GM12878 (cell line): ENCODE data around the gene TRPM6. TPM values are rescaled to one million over a fixed set of nuclear protein-coding genes. Genes with fewer than 3 reads are reported as not detected.

Source experiments
- ATAC-seq: fragments of 200-7000 bp; cut with Tn5 transposase; 3 replicates; pipeline ENCODE4 v1.9.1; 2020; ENCODE audit warnings: mild to moderate bottlenecking, moderate library complexity
- BruUV-seq: library from RNA; stranded (reverse); fragments of 400-500 nt; replicated peaks from 2 replicates; lab custom pipeline; 2021; lab: Mats Ljungman, UMichigan
- CTCF ChIA-PET: fragments of 300-600 bp; sonication (Branson Sonifier 250); formaldehyde crosslinking; extraction: SDS; loops from one replicate; lab custom pipeline; 2021; ENCODE audit warnings: inconsistent platforms; lab: Yijun Ruan, JAX
- POLR2A ChIA-PET: fragments of 350-600 bp; formaldehyde crosslinking; extraction: SDS; loops from one replicate; lab custom pipeline; 2021; ENCODE audit warnings: inconsistent platforms; lab: Charles Lee
- RAD21 ChIA-PET: fragments of 300-600 bp; sonication (Branson Sonifier 250); formaldehyde crosslinking; loops from one replicate; lab custom pipeline; 2023; ENCODE audit warnings: antibody characterized with exemption; ENCODE audit not compliant: unreplicated experiment; lab: Charles Lee
- SMC1A ChIA-PET: fragments of 300-600 bp; sonication (Branson Sonifier 250); formaldehyde crosslinking; loops from one replicate; lab custom pipeline; 2023; ENCODE audit not compliant: unreplicated experiment, uncharacterized antibody; lab: Charles Lee
- DNase-seq: peaks from one replicate; pipeline ENCODE4 v3.0.0-alpha.2; 2011; ENCODE audit warnings: low read depth, low spot score
- FAIRE-seq: peaks from 3 replicates; lab custom pipeline; 2011; peaks lifted over from hg19 to GRCh38; lab: Jason Lieb, UNC
- H2AFZ ChIP-seq: 2 replicates; pipeline ENCODE4 v1.6.0; 2011; ENCODE audit warnings: low read depth, low read length, control low read depth; ENCODE audit not compliant: control insufficient read depth
- H3K27ac ChIP-seq: 2 replicates; pipeline ENCODE4 v1.5.1; 2011; ENCODE audit warnings: control low read depth; ENCODE audit not compliant: control insufficient read depth, insufficient read depth
- H3K27me3 ChIP-seq, 2 experiments: replicated peaks in 1 of 2; 2 replicates each; pipeline versions ENCODE4 v1.6.0 to v1.6.1; 2011; ENCODE audit warnings: low read length in 1 of 2; ENCODE audit not compliant: control insufficient read depth in 2 of 2, insufficient read depth in 2 of 2
- H3K36me3 ChIP-seq, 2 experiments: 2 replicates each; pipeline ENCODE4 v1.5.1; 2011; ENCODE audit warnings: low read length in 1 of 2; ENCODE audit not compliant: control insufficient read depth in 2 of 2, insufficient read depth in 2 of 2
- H3K4me1 ChIP-seq: 2 replicates; pipeline ENCODE4 v1.6.1; 2011; ENCODE audit warnings: mild to moderate bottlenecking, low read length, moderate library complexity, mixed read lengths; ENCODE audit not compliant: control insufficient read depth, insufficient read depth
- H3K4me2 ChIP-seq: 2 replicates; pipeline ENCODE4 v1.6.0; 2011; ENCODE audit warnings: control low read depth; ENCODE audit not compliant: control insufficient read depth, insufficient read depth
- H3K4me3 ChIP-seq: fragments of 200-600 bp; sonication (generic); 2 replicates; pipeline ENCODE4 v1.5.1; 2016
- H3K79me2 ChIP-seq: 2 replicates; pipeline ENCODE4 v1.6.0; 2011; ENCODE audit warnings: low read length; ENCODE audit not compliant: control insufficient read depth, insufficient read depth
- H3K9ac ChIP-seq: 2 replicates; pipeline ENCODE4 v1.8.0; 2011; ENCODE audit warnings: low read length, control low read depth, mixed read lengths; ENCODE audit not compliant: control insufficient read depth, insufficient read depth
- H3K9me3 ChIP-seq: replicated peaks from 3 replicates; pipeline ENCODE4 v1.5.1; 2011; ENCODE audit warnings: mild to moderate bottlenecking, low read length; ENCODE audit not compliant: control insufficient read depth, insufficient read depth
- H4K20me1 ChIP-seq: 2 replicates; pipeline ENCODE4 v1.6.0; 2011; ENCODE audit not compliant: control insufficient read depth, insufficient read depth
- BCL11A ChIP-seq: IDR thresholded peaks from 2 replicates; pipeline ENCODE4 v1.6.1; 2011; ENCODE audit warnings: low read depth, low read length
- BMI1 ChIP-seq: fragments of 450-650 bp; IDR thresholded peaks from 2 replicates; pipeline ENCODE4 v1.6.1; 2016; ENCODE audit warnings: mild to moderate bottlenecking, moderate library complexity, borderline replicate concordance
- CREB1 ChIP-seq: IDR thresholded peaks from 2 replicates; pipeline ENCODE4 v1.6.1; 2012; ENCODE audit warnings: low read depth, mild to moderate bottlenecking, inconsistent platforms
- CTCF ChIP-seq, 3 experiments: IDR thresholded peaks in 2 of 3; conservative IDR thresholded peaks in 1 of 3; 2 replicates each; pipeline ENCODE4 v1.5.1; 2011; ENCODE audit warnings: low read depth in 3 of 3, low read length in 3 of 3, mild to moderate bottlenecking in 3 of 3, control low read depth in 2 of 3, moderate library complexity in 2 of 3, inconsistent platforms in 1 of 3, mixed read lengths in 1 of 3; ENCODE audit not compliant: control insufficient read depth in 2 of 3, insufficient read depth in 1 of 3; ENCODE audit errors: extremely low read depth in 1 of 3
- DPF2 ChIP-seq: fragments of 450-650 bp; IDR thresholded peaks from 2 replicates; pipeline ENCODE4 v1.6.1; 2017; ENCODE audit warnings: mild to moderate bottlenecking
- FOXM1 ChIP-seq: IDR thresholded peaks from 2 replicates; pipeline ENCODE4 v1.6.1; 2012; ENCODE audit warnings: low read depth, mild to moderate bottlenecking, inconsistent platforms, low read length, moderate library complexity
- IRF5 ChIP-seq: fragments of 450-650 bp; IDR thresholded peaks from 2 replicates; pipeline ENCODE4 v1.6.1; 2017; ENCODE audit warnings: borderline replicate concordance
- MTA2 ChIP-seq: fragments of 450-650 bp; IDR thresholded peaks from 2 replicates; pipeline ENCODE4 v1.6.1; 2016; ENCODE audit warnings: low read depth, mild to moderate bottlenecking, moderate library complexity
- MTA3 ChIP-seq: IDR thresholded peaks from 2 replicates; pipeline ENCODE4 v1.6.1; 2012; ENCODE audit warnings: low read length, inconsistent platforms, borderline replicate concordance
- NR2F1 ChIP-seq: fragments of 450-650 bp; conservative IDR thresholded peaks from 2 replicates; pipeline ENCODE4 v1.6.1; 2017; ENCODE audit warnings: mild to moderate bottlenecking
- POLR2A ChIP-seq: IDR thresholded peaks from 2 replicates; pipeline ENCODE4 v1.6.1; 2011; ENCODE audit warnings: low read depth, mild to moderate bottlenecking, low read length
- RAD51 ChIP-seq: fragments of 450-650 bp; IDR thresholded peaks from 2 replicates; pipeline ENCODE4 v1.6.1; 2016; ENCODE audit warnings: moderate library complexity, mild to moderate bottlenecking, inconsistent platforms
- RBBP5 ChIP-seq: fragments of 200-600 bp; sonication (generic); conservative IDR thresholded peaks from 2 replicates; pipeline ENCODE4 v1.6.1; 2016
- RCOR1 ChIP-seq: conservative IDR thresholded peaks from 2 replicates; pipeline ENCODE4 v1.6.1; 2012; ENCODE audit warnings: low read depth, low read length, improper control_type of control experiment
- RFX5 ChIP-seq: IDR thresholded peaks from 2 replicates; pipeline ENCODE4 v1.6.1; 2011; ENCODE audit warnings: low read depth, low read length, improper control_type of control experiment
- SPI1 ChIP-seq: IDR thresholded peaks from 2 replicates; pipeline ENCODE4 v1.6.1; 2011; ENCODE audit warnings: low read depth, mild to moderate bottlenecking, low read length, moderate library complexity, borderline replicate concordance; ENCODE audit not compliant: insufficient read depth
- YBX1 ChIP-seq: fragments of 450-650 bp; IDR thresholded peaks from 2 replicates; pipeline ENCODE4 v1.6.1; 2016; ENCODE audit warnings: antibody characterized with exemption
- WGBS: methylation state at CpG from one replicate; pipeline ENCODE4 v1.1.6; 2016; ENCODE audit warnings: low lambda C conversion rate; ENCODE audit not compliant: insufficient replicate concordance, insufficient coverage; ENCODE audit errors: missing lambda C conversion rate; 5-methylcytosine and 5-hydroxymethylcytosine counted together
- in situ Hi-C: fragments of 300-500 bp; cut with MboI; formaldehyde crosslinking; loops from 9 replicates; pipeline ENCODE4 v1.14.3; 2018; ENCODE audit warnings: mixed read lengths
- intact Hi-C: fragments of 100-400 bp; cut with micrococcal nuclease; formaldehyde crosslinking; loops from one replicate; pipeline ENCODE4 v1.14.2; 2022; ENCODE audit not compliant: unreplicated experiment
- polyA plus RNA-seq, 11 experiments: library from polyadenylated mRNA; depleted of rRNA in 4 of 11; unstranded in 6 of 11; stranded (reverse) in 5 of 11; fragments of >200 nt; fragmentation: Nextera tagmentation in 4 of 11; fragmentation: Illumina TruSeq in 1 of 11; extraction: Ambion mirVana in 4 of 11; extraction: Trizol in 1 of 11; gene quantifications; 1 replicate in 1 of 11; 2 replicates in 10 of 11; pipeline versions ENCODE4 v1.2.1 to v1.2.3, GENCODE V29; 2011 to 2016; ENCODE audit warnings: inconsistent platforms in 2 of 11, missing spikeins in 2 of 11, low read depth in 1 of 11
- total RNA-seq, 4 experiments: library from RNA; depleted of rRNA in 3 of 4; stranded (reverse); fragments of >200 nt in 3 of 4; fragmentation: Illumina TruSeq in 1 of 4; extraction: Trizol in 1 of 4; gene quantifications; 2 replicates each; pipeline versions ENCODE4 v1.2.1 to v1.2.3, GENCODE V29; 2013 to 2021

Gene TRPM6
- total and polyA plus RNA-seq, 10 of the 15 experiments (the other 5 are each of a cell fraction or from before 2014, with no cell fraction given) = under 0.01 to 0.34 (median 0.05) TPM; not detected in 1

- Histone ChIP-seq H3K4me1 (peaks cover 4% of the 10 kb centered on the region; the same call in 1 of the 2 replicates), H3K79me2 (no peaks in the 10 kb centered on the region), H3K4me2 (no peak overlapping the region), H3K36me3 (no peaks in the 10 kb centered on the region), H3K4me3 (no peak overlapping the region), H3K9ac (no peak overlapping the region), H2AFZ (no peak overlapping the region), H3K9me3 (no peaks in the 10 kb centered on the region), H3K27ac (no peak overlapping the region), H3K27me3 (no peaks in the 10 kb centered on the region), H4K20me1 (no peaks in the 10 kb centered on the region)
- DNase-seq (no peak), FAIRE-seq (no peak), ATAC-seq (no peak)
- ChIA-PET CTCF (no interaction called here), RAD21 (no interaction called here), SMC1A (no interaction called here), POLR2A (no interaction called here)
- intact Hi-C loops = loop anchor here (5.0 kb wide), 1 partner anchor 75 kb away; no protein-coding TSS in a partner anchor
- TF ChIP-seq POLR2A (no peak), BMI1 (no peak), RAD51 (no peak), CTCF (IDR thresholded peaks at IDR 0.05 in 2 of 3, conservative IDR thresholded peaks at IDR 0.05 in 1 of 3; ENCODE audit: control insufficient read depth in 2 of 3, extremely low read depth in 1 of 3, insufficient read depth in 1 of 3, low read depth in 3 of 3, low read length in 3 of 3) (no peak)
- no TSS peak for BruUV-seq
- WGBS = 70% methylated on average over 4 of the region's 4 CpGs
- in situ Hi-C loops = no loop called here
Measured at GRCh38 chr9:74867483-74867882, 20.2 kb downstream of the TRPM6 start.

GRCh38 chr9:74865177-74865576 lies 22.5 kb downstream of the TRPM6 start:
- Histone ChIP-seq H3K27me3 (no peaks in the 10 kb centered on the region), H3K4me1 (peaks cover 4% of the 10 kb centered on the region; the same call in 1 of the 2 replicates), H3K9ac (no peak overlapping the region), H3K4me2 (no peak overlapping the region), H3K79me2 (no peaks in the 10 kb centered on the region), H3K4me3 (no peak overlapping the region), H3K27ac (no peak overlapping the region), H3K36me3 (no peaks in the 10 kb centered on the region), H2AFZ (no peak overlapping the region), H3K9me3 (no peaks in the 10 kb centered on the region), H4K20me1 (no peaks in the 10 kb centered on the region)
- SMC1A ChIA-PET = no interaction called here
- peak; percentile 46 for DNase-seq
- CTCF ChIA-PET = no interaction called here
- FAIRE-seq = no peak
- WGBS = 0% methylated on average over 3 of the region's 3 CpGs
- POLR2A ChIA-PET = no interaction called here
- no TSS peak for BruUV-seq
- intact Hi-C loops (loop anchor here (5.0 kb wide), 1 partner anchor 77 kb away; no protein-coding TSS in a partner anchor), in situ Hi-C loops (no loop called here)
- ATAC-seq = peak; percentile 76
- RAD21 ChIA-PET = no interaction called here
- TF ChIP-seq RFX5 (no peak), SPI1 (peak; percentile 49; the same call in 1 of the 2 replicates), BCL11A (no peak; the same call in 1 of the 2 replicates), MTA3 (no peak), MTA2 (0 out of 2 replicates have a peak, but pooled peaks have one; percentile 19), NR2F1 (no peak), CREB1 (no peak), RBBP5 (no peak), IRF5 (no peak), DPF2 (no peak), RCOR1 (no peak), YBX1 (no peak), FOXM1 (no peak)
